CD4-positive, alpha-beta T cell (primary cell): ENCODE data around the gene PLA2G4B. TPM values are rescaled to one million over a fixed set of nuclear protein-coding genes. Genes with fewer than 3 reads are reported as not detected.
A peak's percentile ranks its signal among the peaks of the same experiment; 100 is the strongest.

ENCODE experiments used
- ATAC-seq: fragments of 200-7000 bp; cut with Tn5 transposase; one replicate; pipeline ENCODE4 v1.10.0; 2022; ENCODE audit warnings: mild to moderate bottlenecking; ENCODE audit not compliant: poor library complexity
- CTCF ChIA-PET: fragments of 350-600 bp; sonication (Branson Sonifier 250); formaldehyde crosslinking; loops from one replicate; lab custom pipeline; 2021; ENCODE audit warnings: antibody characterized with exemption, inconsistent platforms; lab: Charles Lee
- POLR2A ChIA-PET: fragments of 350-600 bp; sonication (Branson Sonifier 250); formaldehyde crosslinking; loops from one replicate; lab custom pipeline; 2021; ENCODE audit warnings: antibody characterized with exemption, inconsistent platforms; lab: Charles Lee
- DNase-seq, 14 experiments: peaks; one replicate each; pipeline ENCODE4 v3.0.0-alpha.2; 2013 to 2020; ENCODE audit warnings: mixed read lengths in 2 of 14
- H3K27ac ChIP-seq, 2 donors: one replicate each; pipeline versions ENCODE4 v1.5.1 to v1.7.0; 2013; ENCODE audit warnings: low read length in 2 of 2, low read depth in 1 of 2, mild to moderate bottlenecking in 1 of 2
- H3K27me3 ChIP-seq, 2 experiments: 1 replicate in 1 of 2; 2 replicates in 1 of 2; pipeline versions ENCODE4 v1.6.1 to v1.7.0; 2013; ENCODE audit warnings: low read length in 2 of 2, control low read depth in 1 of 2, mild to moderate bottlenecking in 1 of 2, moderate library complexity in 1 of 2; ENCODE audit not compliant: insufficient read depth in 2 of 2, control insufficient read depth in 1 of 2
- H3K36me3 ChIP-seq: one replicate; pipeline ENCODE4 v1.6.1; 2013; ENCODE audit warnings: low read length, control low read depth; ENCODE audit not compliant: insufficient read depth
- H3K4me1 ChIP-seq: one replicate; pipeline ENCODE4 v1.6.1; 2013; ENCODE audit warnings: low read length, control low read depth; ENCODE audit not compliant: insufficient read depth
- H3K4me3 ChIP-seq: one replicate; pipeline ENCODE4 v1.5.1; 2013; ENCODE audit warnings: mild to moderate bottlenecking, low read length, moderate library complexity
- H3K9me3 ChIP-seq, 2 experiments: 1 replicate in 1 of 2; 2 replicates in 1 of 2; pipeline versions ENCODE4 v1.6.1 to v1.7.0; 2013; ENCODE audit warnings: low read length in 2 of 2, mild to moderate bottlenecking in 2 of 2, control low read depth in 1 of 2, moderate library complexity in 1 of 2; ENCODE audit not compliant: control insufficient read depth in 1 of 2, insufficient read depth in 1 of 2
- H3K27ac Mint-ChIP-seq: one replicate; pipeline ENCODE4 v1.8.0; 2020; ENCODE audit warnings: mixed read lengths
- H3K27me3 Mint-ChIP-seq: one replicate; pipeline ENCODE4 v1.8.0; 2021; ENCODE audit warnings: mixed read lengths
- H3K36me3 Mint-ChIP-seq: one replicate; pipeline ENCODE4 v1.8.0; 2021; ENCODE audit warnings: low read depth, mixed read lengths
- H3K4me1 Mint-ChIP-seq: one replicate; pipeline ENCODE4 v1.8.0; 2021; ENCODE audit warnings: low read depth, mixed read lengths
- H3K4me3 Mint-ChIP-seq: one replicate; pipeline ENCODE4 v1.8.0; 2020; ENCODE audit warnings: mild to moderate bottlenecking, mixed read lengths
- H3K9me3 Mint-ChIP-seq: one replicate; pipeline ENCODE4 v1.8.0; 2020; ENCODE audit warnings: mixed read lengths
- intact Hi-C, 2 experiments: fragments of 100-400 bp; cut with DNase I in 1 of 2; cut with micrococcal nuclease in 1 of 2; formaldehyde crosslinking; loops; one replicate each; pipeline versions ENCODE4 v1.15.1 to v1.9.0; 2023 to 2025; cut with DNase I, micrococcal nuclease
- total RNA-seq, 174 experiments: library from RNA in 2 of 174; stranded (reverse) in 2 of 174; gene quantifications; one replicate each; pipeline ENCODE4 v1.2.3 and lab custom pipeline; 2021 to 2026
- TF ChIP-seq, protein P1 (sequence below): fragments of 200-600 bp; IDR thresholded peaks from one replicate; pipeline ENCODE4 v1.8.0; 2022; ENCODE audit warnings: antibody characterized with exemption, mild to moderate bottlenecking

The PLA2G4B gene
- total RNA-seq, 2 experiments from 2014 or later: 33.7 to 34.6 TPM

DNA sequence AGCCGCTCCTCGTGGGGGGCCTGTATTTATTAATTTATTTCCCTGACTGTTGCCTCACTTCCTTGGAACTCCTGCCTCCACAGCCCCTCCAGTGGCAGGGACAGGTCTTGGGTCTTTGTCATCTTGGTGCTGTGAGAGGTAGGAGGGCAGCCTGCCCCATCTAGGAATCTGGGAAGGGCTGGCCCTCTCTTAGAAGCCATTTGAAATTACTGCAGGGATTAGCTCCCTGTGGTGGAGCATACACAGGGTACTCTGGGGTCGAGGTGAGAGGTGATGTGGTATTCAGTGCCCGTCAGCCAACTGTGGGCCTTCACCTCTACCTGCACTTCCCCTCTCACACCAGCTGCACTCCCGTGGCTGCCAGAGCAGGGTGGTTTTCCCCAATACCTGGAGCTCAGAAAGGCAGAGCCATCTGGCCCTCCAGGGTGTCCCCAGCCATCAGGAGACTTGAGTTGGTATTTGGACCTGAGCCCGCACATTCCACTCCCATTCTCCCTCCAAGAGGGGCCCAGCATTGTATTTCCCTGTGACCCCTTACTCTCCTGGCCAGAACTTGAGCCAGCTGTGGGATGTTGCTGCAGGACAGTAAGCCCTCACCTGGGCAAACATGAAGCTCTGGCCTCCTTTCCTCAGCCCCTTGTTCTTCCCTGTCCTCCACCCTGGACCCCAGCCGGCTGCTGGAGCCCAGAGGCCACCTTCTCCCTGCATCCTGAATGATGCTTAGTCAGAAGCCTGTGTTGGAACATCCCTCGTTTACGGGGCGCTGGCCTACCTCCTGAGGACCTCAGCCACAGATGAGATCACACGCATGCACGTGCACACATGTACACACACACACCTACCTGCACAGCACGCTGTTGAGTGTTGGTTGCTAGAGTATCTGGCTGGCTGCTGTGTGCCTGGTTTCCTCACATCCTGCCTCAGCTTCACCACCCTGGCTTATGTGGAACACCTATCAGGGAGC is 12.8 kb upstream of the PLA2G4B start:
- Mint-ChIP-seq H3K4me3 (peak overlapping the region; percentile 90), H3K4me1 (peaks cover 8% of the 10 kb centered on the region), H3K27ac (peak overlapping the region; percentile 50), H3K36me3 (peaks cover 32% of the 10 kb centered on the region), H3K27me3 (no peaks in the 10 kb centered on the region), H3K9me3 (no peaks in the 10 kb centered on the region)
- Histone ChIP-seq H3K36me3 (peaks cover 37% of the 10 kb centered on the region), H3K27ac (no peak overlapping the region), H3K27me3 (no peaks in the 10 kb centered on the region), H3K9me3 (no peaks in the 10 kb centered on the region), H3K4me1 (peaks cover 29% of the 10 kb centered on the region), H3K4me3 (no peak overlapping the region)
- DNase-seq (no peak), ATAC-seq (no peak)
- TF ChIP-seq, protein P1, sequence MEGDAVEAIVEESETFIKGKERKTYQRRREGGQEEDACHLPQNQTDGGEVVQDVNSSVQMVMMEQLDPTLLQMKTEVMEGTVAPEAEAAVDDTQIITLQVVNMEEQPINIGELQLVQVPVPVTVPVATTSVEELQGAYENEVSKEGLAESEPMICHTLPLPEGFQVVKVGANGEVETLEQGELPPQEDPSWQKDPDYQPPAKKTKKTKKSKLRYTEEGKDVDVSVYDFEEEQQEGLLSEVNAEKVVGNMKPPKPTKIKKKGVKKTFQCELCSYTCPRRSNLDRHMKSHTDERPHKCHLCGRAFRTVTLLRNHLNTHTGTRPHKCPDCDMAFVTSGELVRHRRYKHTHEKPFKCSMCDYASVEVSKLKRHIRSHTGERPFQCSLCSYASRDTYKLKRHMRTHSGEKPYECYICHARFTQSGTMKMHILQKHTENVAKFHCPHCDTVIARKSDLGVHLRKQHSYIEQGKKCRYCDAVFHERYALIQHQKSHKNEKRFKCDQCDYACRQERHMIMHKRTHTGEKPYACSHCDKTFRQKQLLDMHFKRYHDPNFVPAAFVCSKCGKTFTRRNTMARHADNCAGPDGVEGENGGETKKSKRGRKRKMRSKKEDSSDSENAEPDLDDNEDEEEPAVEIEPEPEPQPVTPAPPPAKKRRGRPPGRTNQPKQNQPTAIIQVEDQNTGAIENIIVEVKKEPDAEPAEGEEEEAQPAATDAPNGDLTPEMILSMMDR: no peak
- ChIA-PET POLR2A (interaction anchor here (1.6 to 3.4 kb wide), 2 partner anchors 29 to 52 kb away, joined by 6 to 25 read pairs; partner anchors contain the start of gene MAPKBP1), CTCF (interaction anchor here (1.5 to 2.9 kb wide), 2 partner anchors 52 to 78 kb away, joined by 4 to 19 read pairs; partner anchors contain the start of gene MAPKBP1)
- intact Hi-C loops: loop anchor here in 1 of 2 experiments (2.0 to 5.0 kb wide), 5 partner anchors 53 to 424 kb away; partner anchors contain the start of genes EHD4, NDUFAF1, RTF1 and TYRO3

DNA sequence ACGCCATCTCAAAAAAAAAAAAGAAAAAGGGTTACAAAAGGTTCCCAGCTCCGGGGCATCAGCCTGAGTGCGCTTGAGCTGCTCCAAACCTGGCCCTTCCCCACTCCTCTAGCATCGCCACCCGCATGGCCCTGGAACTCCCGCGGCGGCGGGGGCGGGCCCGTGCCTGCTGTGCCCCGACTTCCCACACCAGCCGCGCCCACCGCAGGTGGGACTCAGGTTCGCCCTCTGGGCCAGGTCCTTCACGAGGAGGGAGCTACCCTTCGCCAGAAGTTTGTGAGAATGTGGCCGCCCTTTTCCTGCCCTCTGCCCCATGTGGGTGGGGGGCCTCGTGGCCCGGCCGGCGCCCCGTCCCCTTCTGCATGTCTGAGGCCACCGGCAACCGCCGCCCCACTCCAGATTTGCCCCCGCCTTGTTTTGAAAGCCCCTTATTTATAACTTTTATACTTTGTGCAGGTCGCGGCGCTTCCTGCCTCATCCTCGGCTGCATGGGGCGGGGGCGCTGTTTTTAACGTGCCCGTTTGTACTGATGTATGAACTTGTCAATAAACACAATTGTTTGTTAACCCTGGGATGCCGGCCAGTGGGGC is 11.3 kb upstream of the PLA2G4B start:
- Mint-ChIP-seq H3K36me3 (peaks cover 38% of the 10 kb centered on the region), H3K27ac (peak overlapping the region; percentile 87), H3K4me3 (peak overlapping the region; percentile 90), H3K4me1 (peaks cover 22% of the 10 kb centered on the region), H3K27me3 (no peaks in the 10 kb centered on the region), H3K9me3 (no peaks in the 10 kb centered on the region)
- Histone ChIP-seq H3K9me3 (no peaks in the 10 kb centered on the region), H3K4me1 (peaks cover 45% of the 10 kb centered on the region), H3K4me3 (peak overlapping the region; percentile 92), H3K27me3 (no peaks in the 10 kb centered on the region), H3K36me3 (peaks cover 33% of the 10 kb centered on the region), H3K27ac (peak overlapping the region in 1 of 2 donors; percentile 64)
- TF ChIP-seq, protein P1: peak; percentile 31
- peak in 7 of 14 experiments; percentile 10 to 72 (median 33) for DNase-seq
- CTCF ChIA-PET: interaction anchor here (1.0 to 2.9 kb wide), 2 partner anchors 15 to 54 kb away, joined by 3 to 19 read pairs; partner anchors contain the start of gene MAPKBP1
- intact Hi-C loops: loop anchor here in 1 of 2 experiments (2.0 to 5.0 kb wide), 5 partner anchors 55 to 425 kb away; partner anchors contain the start of genes EHD4, NDUFAF1, RTF1 and TYRO3
- ATAC-seq: peak; percentile 28
- POLR2A ChIA-PET: interaction anchor here (0.6 to 3.4 kb wide), 10 partner anchors 16 to 145 kb away, joined by 3 to 25 read pairs (median 4); partner anchors contain the start of genes EHD4 and MAPKBP1
